GM12892 (cell line): ENCODE measurements around the gene MYOZ1.
"Not testable (repeated sequence)": the region's sequence is repeated elsewhere in the genome, so short reads cannot be mapped to it uniquely, and the experiment has no call there.

ENCODE experiments used
- POLR2A ChIP-seq: IDR thresholded peaks from 2 replicates; pipeline ENCODE4 v1.6.1; 2011; ENCODE audit warnings: low read depth, low read length, control low read depth
- POLR2AphosphoS5 ChIP-seq: IDR thresholded peaks from 2 replicates; pipeline ENCODE4 v1.6.1; 2011; ENCODE audit warnings: low read depth, low read length, control low read depth
- TAF1 ChIP-seq: IDR thresholded peaks from 2 replicates; pipeline ENCODE4 v1.6.1; 2011; ENCODE audit warnings: low read depth, mild to moderate bottlenecking, control low read depth, low read length, borderline replicate concordance

DNA sequence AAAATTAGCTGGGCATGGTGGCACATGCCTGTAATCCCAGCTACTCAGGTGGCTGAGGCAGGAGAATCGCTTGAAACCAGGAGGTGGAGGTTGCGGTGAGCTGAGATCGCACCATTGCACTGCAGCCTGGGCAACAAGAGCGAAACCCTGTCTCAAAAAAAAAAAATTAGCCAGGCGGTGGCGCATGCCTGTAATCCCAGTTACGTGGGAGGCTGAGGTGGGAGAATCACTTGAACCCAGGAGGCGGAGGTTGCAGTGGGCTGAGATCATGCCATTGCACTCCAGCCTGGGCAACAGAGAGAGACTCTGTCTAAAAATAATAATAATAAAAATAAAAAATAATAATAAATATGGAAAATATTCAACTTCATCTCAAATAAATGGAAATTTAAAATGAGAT, 24.1 kb downstream of the MYOZ1 start:
- TF ChIP-seq POLR2A, POLR2AphosphoS5, TAF1: not testable (repeated sequence)
